ENCODE results near the gene ABCG1.

DNA sequence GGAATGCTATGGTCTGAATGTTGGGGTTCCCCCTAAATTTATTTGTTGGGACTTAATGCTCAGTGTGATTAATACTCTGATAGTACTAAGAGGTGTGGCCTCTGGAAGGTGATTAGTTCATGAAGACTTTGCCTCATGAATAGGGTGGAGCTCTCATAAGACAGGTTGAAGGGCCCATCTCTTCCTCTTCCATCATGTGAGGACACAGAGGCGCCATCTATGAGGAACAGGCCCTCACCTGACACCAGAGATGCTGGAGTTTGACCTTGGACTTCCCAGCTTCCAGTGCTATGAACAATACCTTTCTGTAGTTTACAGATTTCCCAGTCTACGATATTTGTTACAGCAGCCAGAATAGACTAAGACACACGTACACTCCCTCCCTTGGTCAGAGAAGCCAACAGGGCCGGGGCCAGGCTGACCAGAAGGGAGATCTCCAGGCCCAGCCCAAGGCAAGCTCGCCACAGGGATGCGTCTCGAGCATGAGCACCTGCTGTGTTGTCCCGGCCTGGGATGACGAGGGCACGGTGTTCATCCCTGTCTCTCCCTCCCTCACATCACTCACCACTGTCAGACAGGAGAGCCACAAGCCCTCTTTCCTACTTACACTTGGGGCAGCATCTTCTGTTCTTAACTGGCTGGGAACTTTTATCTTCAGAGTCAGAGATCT lies 4.7 kb upstream of the ABCG1 start:
- TF ChIP-seq POLR2A (IDR thresholded peaks at IDR 0.05) (no peak), POLR2AphosphoS5 (IDR thresholded peaks at IDR 0.05) (no peak), EP300 (IDR thresholded peaks at IDR 0.05) (no peak)
- TF ChIP-seq, protein P1, sequence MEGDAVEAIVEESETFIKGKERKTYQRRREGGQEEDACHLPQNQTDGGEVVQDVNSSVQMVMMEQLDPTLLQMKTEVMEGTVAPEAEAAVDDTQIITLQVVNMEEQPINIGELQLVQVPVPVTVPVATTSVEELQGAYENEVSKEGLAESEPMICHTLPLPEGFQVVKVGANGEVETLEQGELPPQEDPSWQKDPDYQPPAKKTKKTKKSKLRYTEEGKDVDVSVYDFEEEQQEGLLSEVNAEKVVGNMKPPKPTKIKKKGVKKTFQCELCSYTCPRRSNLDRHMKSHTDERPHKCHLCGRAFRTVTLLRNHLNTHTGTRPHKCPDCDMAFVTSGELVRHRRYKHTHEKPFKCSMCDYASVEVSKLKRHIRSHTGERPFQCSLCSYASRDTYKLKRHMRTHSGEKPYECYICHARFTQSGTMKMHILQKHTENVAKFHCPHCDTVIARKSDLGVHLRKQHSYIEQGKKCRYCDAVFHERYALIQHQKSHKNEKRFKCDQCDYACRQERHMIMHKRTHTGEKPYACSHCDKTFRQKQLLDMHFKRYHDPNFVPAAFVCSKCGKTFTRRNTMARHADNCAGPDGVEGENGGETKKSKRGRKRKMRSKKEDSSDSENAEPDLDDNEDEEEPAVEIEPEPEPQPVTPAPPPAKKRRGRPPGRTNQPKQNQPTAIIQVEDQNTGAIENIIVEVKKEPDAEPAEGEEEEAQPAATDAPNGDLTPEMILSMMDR (IDR thresholded peaks at IDR 0.05), result no peak
